BLaER1 (cell line): ENCODE data around the gene PLAAT3.
"Not testable (repeated sequence)": the region's sequence is repeated elsewhere in the genome, so short reads cannot be mapped to it uniquely, and the experiment has no call there.

Source experiments
- H3K27ac ChIP-seq: shearing (Covaris generic); formaldehyde crosslinking; 2 replicates; pipeline ENCODE4 v1.8.1; 2022
- H3K27me3 ChIP-seq: shearing (Covaris generic); formaldehyde crosslinking; 2 replicates; pipeline ENCODE4 v1.8.1; 2022
- H3K36me3 ChIP-seq: shearing (Covaris generic); formaldehyde crosslinking; 2 replicates; pipeline ENCODE4 v1.8.1; 2022
- H3K4me1 ChIP-seq: shearing (Covaris generic); formaldehyde crosslinking; 2 replicates; pipeline ENCODE4 v1.8.1; 2022
- H3K4me2 ChIP-seq: shearing (Covaris generic); formaldehyde crosslinking; 2 replicates; pipeline ENCODE4 v1.8.1; 2022
- H3K4me3 ChIP-seq: shearing (Covaris generic); formaldehyde crosslinking; 2 replicates; pipeline ENCODE4 v1.8.1; 2022
- H3K9ac ChIP-seq: shearing (Covaris generic); formaldehyde crosslinking; 2 replicates; pipeline ENCODE4 v1.8.1; 2022
- H3K9me3 ChIP-seq: shearing (Covaris generic); formaldehyde crosslinking; 2 replicates; pipeline ENCODE4 v1.8.1; 2022
- H4K20me1 ChIP-seq: shearing (Covaris generic); formaldehyde crosslinking; 2 replicates; pipeline ENCODE4 v1.8.1; 2022
- Cebpa-rat ChIP-seq: shearing (Covaris generic); IDR thresholded peaks from 2 replicates; pipeline ENCODE4 v1.8.1; 2022

PLAAT3 gene

DNA sequence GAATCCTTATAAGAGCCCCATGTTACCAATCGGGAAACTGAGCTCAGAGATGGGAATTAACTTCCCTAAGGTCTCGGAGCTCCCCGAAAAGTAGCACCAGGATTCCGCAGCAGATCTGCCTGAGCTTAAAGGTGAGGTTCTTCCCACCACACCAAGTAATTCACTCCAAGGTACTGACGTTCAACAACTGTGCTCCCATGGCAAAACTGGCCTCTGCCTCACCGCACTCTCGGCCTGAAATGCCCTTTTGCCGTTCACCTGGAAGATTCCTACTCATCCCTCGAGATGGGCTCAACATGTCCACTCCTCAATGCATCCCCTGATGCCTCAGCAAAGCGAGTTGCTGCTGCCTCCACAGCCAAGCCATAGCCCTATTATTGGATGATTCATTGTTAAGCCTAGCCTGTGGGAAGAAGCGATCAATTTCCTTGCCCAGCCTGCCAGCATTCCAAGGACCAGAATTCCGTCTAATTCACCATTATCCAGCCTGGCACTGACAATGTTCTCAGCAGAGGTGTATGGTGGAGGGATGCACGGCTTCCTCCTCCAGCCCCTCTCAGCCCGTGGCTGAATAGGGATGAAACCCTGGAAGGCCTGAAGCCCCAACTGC, 4.2 kb downstream of the PLAAT3 start:
- H4K20me1 ChIP-seq: peaks cover 11% of the 10 kb centered on the region; the same call in 1 of the 2 replicates
- H3K27me3 ChIP-seq: peaks cover 40% of the 10 kb centered on the region
- H3K9me3 ChIP-seq: no peaks in the 10 kb centered on the region
- TF ChIP-seq Cebpa-rat: no peak
- no peaks in the 10 kb centered on the region for H3K36me3 ChIP-seq
- H3K9ac ChIP-seq: no peak overlapping the region
- H3K4me1 ChIP-seq: peaks cover 32% of the 10 kb centered on the region
- H3K27ac ChIP-seq: no peak overlapping the region
- no peak overlapping the region for H3K4me3 ChIP-seq
- peak overlapping the region; percentile 71 for H3K4me2 ChIP-seq

- no peak for TF ChIP-seq Cebpa-rat
- Histone ChIP-seq H3K27me3 (peaks cover 37% of the 10 kb centered on the region), H3K9ac (no peak overlapping the region), H3K36me3 (no peaks in the 10 kb centered on the region), H3K4me2 (no peak overlapping the region), H3K4me1 (peaks cover 32% of the 10 kb centered on the region), H3K4me3 (no peak overlapping the region), H4K20me1 (peaks cover 11% of the 10 kb centered on the region; the same call in 1 of the 2 replicates), H3K9me3 (no peaks in the 10 kb centered on the region), H3K27ac (no peak overlapping the region)
Measured at GRCh38 chr11:63609536-63609935, 4.7 kb downstream of the PLAAT3 start.

- Histone ChIP-seq H3K4me3 (no peak overlapping the region), H3K27me3 (peaks cover 29% of the 10 kb centered on the region), H4K20me1 (0 out of 2 replicates have a peak, but pooled peaks cover 4% of the 10 kb centered on the region), H3K36me3 (no peaks in the 10 kb centered on the region), H3K27ac (no peak overlapping the region), H3K9me3 (no peaks in the 10 kb centered on the region), H3K4me2 (no peak overlapping the region), H3K9ac (no peak overlapping the region), H3K4me1 (peaks cover 23% of the 10 kb centered on the region)
- TF ChIP-seq Cebpa-rat: no peak
Measured at GRCh38 chr11:63608353-63609345, 5.6 kb downstream of the PLAAT3 start.

GRCh38 chr11:63603180-63603518, 11.1 kb downstream of the PLAAT3 start:
- no peak overlapping the region for H3K4me2 ChIP-seq
- no peaks in the 10 kb centered on the region for H3K9me3 ChIP-seq
- no peaks in the 10 kb centered on the region for H4K20me1 ChIP-seq
- no peak overlapping the region for H3K9ac ChIP-seq
- no peak overlapping the region for H3K27ac ChIP-seq
- no peak overlapping the region for H3K4me3 ChIP-seq
- TF ChIP-seq Cebpa-rat: no peak
- 0 out of 2 replicates have a peak, but pooled peaks cover 5% of the 10 kb centered on the region for H3K4me1 ChIP-seq
- H3K27me3 ChIP-seq: no peaks in the 10 kb centered on the region
- H3K36me3 ChIP-seq: no peaks in the 10 kb centered on the region

GRCh38 chr11:63602290-63603179, 11.7 kb downstream of the PLAAT3 start:
- not testable (repeated sequence) for H3K4me1 ChIP-seq

DNA sequence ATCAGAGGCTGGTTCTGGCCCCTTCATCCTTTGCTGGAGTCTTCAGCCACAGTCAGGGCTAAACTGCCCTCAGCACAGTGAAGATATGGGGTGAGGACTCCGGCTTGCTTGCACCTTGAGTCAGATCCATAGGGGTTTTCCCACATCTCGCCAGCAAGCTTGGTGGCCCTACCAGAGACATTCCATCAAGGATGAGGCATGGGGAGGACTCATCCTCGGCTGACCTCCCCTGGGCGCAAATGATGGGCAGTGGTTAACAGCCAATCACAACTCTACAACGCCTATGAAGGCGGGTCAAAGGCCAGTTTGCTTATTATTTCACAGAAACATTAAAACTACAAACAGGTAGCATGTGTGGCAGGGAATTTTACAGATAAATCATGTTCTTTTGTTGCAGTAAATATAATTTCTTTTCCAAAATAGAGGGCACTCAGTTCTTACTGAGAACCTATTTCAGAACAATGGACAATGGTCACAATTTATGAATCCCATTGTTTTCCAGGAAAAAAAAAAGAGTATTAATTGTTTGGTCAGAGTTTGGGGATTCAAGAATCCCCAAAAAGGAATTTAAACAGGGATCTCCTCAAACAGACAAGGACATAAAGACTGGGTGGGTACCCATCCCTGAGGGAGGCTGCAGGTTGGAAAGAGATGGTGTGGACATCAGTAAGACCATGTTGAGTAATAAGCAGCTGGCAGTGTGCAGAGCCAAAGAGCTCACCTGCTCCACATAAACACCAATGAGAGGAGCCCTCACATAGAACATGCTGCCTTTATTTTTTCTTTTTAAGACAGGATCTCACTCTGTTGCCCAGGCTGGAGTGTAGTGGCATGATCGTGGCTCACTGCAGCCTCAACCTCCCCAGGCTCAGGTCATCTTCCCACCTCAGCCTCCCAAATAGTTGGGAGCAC, 14.8 kb downstream of the PLAAT3 start:
- Histone ChIP-seq H3K27me3 (no peaks in the 10 kb centered on the region), H3K4me2 (no peak overlapping the region), H3K9ac (no peak overlapping the region), H3K27ac (no peak overlapping the region), H3K4me3 (no peak overlapping the region), H4K20me1 (no peaks in the 10 kb centered on the region), H3K4me1 (0 out of 2 replicates have a peak, but pooled peaks cover 5% of the 10 kb centered on the region), H3K36me3 (no peaks in the 10 kb centered on the region), H3K9me3 (no peaks in the 10 kb centered on the region)
- no peak for TF ChIP-seq Cebpa-rat

More at GRCh38 chr11:63602290-63603179, 11.7 kb downstream of the PLAAT3 start:
- H3K36me3 ChIP-seq, H3K4me3 ChIP-seq, H4K20me1 ChIP-seq, H3K9ac ChIP-seq, H3K4me2 ChIP-seq, H3K9me3 ChIP-seq, H3K27me3 ChIP-seq, H3K27ac ChIP-seq: not testable (repeated sequence)

DNA sequence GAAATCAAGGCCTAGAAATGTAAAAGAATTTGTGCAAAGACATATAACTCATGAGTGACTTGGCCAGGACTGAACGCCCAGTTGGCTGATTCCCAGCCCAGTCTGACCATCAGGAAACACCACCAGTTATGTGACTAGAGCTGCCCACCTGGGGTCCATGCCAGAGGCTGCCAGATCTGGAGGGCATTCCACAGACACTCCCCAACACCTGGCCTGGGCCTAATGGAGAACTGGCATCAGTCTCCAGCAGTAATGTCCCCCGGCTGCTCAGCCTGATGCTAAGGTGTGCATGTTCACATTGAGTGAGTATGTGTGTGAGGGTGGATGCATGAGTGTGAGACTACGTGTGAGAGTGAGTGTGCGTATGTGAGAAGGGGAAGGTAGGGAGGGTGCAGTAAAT, 15.7 kb downstream of the PLAAT3 start:
- TF ChIP-seq Cebpa-rat: no peak
- H3K4me1 ChIP-seq: 0 out of 2 replicates have a peak, but pooled peaks cover 5% of the 10 kb centered on the region
- H3K27me3 ChIP-seq: no peaks in the 10 kb centered on the region
- no peak overlapping the region for H3K4me3 ChIP-seq
- no peak overlapping the region for H3K27ac ChIP-seq
- H3K4me2 ChIP-seq: no peak overlapping the region
- no peaks in the 10 kb centered on the region for H3K36me3 ChIP-seq
- H4K20me1 ChIP-seq: no peaks in the 10 kb centered on the region
- no peak overlapping the region for H3K9ac ChIP-seq
- H3K9me3 ChIP-seq: no peaks in the 10 kb centered on the region

- Histone ChIP-seq H4K20me1 (no peaks in the 10 kb centered on the region), H3K9ac (no peak overlapping the region), H3K27ac (no peak overlapping the region), H3K4me3 (no peak overlapping the region), H3K36me3 (no peaks in the 10 kb centered on the region), H3K9me3 (no peaks in the 10 kb centered on the region), H3K4me2 (no peak overlapping the region), H3K27me3 (no peaks in the 10 kb centered on the region), H3K4me1 (no peaks in the 10 kb centered on the region)
- no peak for TF ChIP-seq Cebpa-rat
Measured at GRCh38 chr11:63595296-63595695, 18.9 kb downstream of the PLAAT3 start.

DNA sequence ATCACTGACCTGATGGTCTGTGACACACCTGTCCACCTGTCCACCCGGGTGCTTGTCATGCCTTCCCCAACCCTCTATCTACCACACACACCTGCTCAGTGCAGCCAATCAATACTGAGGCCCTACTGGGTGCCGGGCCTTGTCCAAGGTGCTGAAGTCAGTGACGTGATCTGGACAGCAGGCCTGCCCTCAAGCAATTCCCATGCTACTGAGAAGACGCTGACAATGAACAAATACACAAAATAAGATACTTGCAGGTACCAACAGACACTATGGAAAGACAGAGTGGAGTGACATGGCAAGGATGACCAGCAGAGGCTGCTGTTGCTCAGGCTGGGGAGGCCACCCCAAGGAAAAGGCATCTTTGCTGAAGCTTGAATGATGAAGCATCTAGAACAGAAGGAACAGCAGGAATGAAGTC, 21.2 kb downstream of the PLAAT3 start:
- no peak for TF ChIP-seq Cebpa-rat

More for the DNA sequence above, 21.2 kb downstream of the PLAAT3 start:
- H3K9me3 ChIP-seq: no peaks in the 10 kb centered on the region
- no peak overlapping the region for H3K4me3 ChIP-seq
- no peaks in the 10 kb centered on the region for H3K36me3 ChIP-seq
- no peak overlapping the region for H3K9ac ChIP-seq
- H3K27me3 ChIP-seq: no peaks in the 10 kb centered on the region
- H3K27ac ChIP-seq: no peak overlapping the region
- H3K4me1 ChIP-seq: no peaks in the 10 kb centered on the region
- no peaks in the 10 kb centered on the region for H4K20me1 ChIP-seq
- no peak overlapping the region for H3K4me2 ChIP-seq
